DMS114 treated with DMSO at 0.1 percent for 48 hours (cell line): ENCODE results near the gene ENTPD7.
"Not testable (repeated sequence)": the region's sequence is repeated elsewhere in the genome, so short reads cannot be mapped to it uniquely, and the experiment has no call there.

Experiments
- DNase-seq: peaks from one replicate; lab custom pipeline; 2025; ENCODE audit not compliant: unreplicated experiment; lab: John Stamatoyannopoulos, UW

The ENTPD7 gene

DNA sequence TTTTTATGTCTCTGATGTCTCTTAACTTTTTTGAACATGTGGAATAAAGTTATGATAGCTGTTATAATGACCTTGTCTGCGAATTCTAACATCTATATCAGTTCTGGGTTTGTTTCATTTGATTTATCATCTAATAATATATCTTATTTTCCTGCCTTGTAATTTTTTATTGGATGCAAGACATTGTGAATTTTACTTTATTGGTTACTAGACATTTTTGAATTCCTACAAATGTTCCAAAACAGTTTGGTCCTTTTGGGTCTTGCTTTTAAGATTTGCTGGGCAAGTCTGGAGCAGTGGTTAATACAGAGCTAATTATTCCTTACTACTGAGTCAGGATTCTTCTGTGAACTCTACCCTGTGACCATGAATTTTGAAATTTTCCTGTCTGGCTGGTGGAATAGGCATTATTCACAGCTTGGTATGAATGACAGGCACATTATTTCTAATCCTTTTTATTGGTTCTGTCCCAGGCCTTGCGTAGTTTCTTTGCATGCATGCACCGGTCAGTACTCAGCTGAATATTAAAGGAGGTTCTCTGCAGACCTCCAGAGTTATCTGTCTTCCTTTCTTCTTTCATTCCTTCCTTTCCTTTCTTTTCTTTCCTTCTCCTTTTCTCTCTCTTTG, 81.7 kb downstream of the ENTPD7 start:
- no peak for DNase-seq

DNA sequence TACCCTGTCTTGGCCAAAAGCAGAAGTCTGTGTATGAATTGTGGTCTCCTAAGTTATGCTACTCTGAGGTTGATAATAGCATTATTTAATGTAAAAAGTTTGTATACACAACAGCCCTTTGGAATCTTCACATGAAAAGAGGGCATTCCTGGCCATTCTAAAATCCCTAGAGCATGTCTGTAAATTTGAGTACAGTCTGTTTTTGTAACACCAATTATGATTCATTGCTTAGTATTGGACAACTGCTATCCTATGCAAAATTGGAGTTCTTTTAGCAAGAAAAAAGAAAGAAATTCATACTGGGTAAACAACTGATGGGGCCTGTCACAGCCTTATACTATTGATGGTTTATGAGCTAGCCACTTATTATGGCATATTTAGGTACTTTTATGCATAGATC, 82.9 kb downstream of the ENTPD7 start:
- no peak for DNase-seq

DNA sequence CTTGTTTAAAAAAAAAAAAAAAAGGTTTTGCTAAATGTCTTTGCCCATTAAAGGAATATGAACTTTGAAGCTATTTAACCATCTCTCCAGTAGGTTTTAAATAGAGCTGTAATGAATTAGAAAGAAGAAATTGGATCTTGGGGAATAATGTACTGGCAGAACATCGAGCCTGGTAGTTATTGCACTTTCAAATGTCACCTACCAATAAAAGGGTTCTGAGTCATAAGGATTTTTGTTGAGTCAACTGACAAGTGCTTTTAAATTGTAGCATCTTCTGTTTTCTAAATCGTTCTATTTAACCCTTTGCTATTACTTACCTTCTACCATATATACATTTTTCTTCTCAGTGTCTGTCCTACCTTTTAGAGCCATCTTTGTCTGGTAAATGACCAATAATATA, 83.4 kb downstream of the ENTPD7 start:
- no peak for DNase-seq

DNA sequence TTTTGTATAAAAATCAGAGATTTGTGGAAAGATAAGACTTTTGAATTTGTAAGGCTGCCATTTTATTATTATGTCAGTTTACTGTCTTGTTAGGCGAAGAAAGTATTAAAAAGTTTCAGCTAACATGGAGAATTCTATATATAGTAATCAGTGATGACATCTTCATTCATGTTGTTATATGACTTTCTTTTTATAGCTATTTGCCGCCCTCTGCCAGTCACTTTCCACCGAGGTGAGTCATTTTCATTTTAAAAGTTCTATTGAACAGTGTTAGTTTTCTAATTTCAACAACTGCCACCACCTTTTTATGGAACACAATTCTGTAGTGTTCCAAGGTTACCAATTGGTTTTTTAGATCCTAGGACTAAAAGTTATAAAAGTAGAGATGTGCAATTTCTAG, 84.5 kb downstream of the ENTPD7 start:
- no peak for DNase-seq

DNA sequence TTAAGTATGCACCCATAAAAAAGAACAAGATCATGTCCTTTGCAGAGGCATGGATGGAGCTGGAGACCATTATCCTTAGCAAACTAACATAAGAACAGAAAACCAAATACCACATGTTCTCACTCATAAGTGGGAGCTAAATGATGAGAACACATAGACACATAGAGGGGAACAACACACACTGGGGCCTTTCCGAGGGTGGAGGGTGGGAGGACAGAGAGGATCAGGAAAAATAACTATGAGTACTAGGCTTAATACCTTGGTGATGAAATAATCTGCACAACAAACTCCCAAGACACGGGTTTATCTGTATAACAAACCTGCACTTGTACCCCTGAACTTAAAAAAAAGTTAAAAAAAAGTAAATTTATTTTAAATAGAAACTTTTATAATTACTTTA, 86.9 kb downstream of the ENTPD7 start:
- DNase-seq = not testable (repeated sequence)

DNA sequence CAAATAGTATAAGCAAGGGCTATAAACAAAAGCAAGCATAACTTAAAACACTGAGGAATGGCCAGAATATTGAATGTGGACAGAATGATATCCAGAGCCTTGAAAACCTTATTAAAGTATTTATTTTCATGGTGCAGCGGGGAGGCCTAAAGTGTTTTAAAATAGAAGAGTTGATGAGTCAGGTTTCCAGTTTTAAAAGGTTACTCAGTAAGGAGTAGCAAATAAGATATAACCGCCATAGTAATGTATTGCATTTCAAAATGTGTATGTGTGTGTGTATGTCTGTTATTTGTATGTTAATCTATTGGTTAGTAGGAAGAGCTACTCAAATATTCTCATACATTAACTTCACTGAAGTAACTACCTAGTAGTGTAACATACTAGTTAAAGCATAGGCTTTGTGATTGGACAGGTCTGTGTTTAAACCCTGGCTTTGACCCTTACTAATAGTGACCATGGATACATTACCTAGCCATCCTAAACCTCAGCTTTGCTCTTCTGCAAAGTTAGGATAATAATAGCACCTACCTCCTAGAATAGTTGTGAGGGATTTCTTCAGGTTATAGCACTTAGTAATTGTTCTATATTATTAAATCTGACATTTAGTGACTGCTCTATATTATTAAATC, 89.6 kb downstream of the ENTPD7 start:
- no peak for DNase-seq

DNA sequence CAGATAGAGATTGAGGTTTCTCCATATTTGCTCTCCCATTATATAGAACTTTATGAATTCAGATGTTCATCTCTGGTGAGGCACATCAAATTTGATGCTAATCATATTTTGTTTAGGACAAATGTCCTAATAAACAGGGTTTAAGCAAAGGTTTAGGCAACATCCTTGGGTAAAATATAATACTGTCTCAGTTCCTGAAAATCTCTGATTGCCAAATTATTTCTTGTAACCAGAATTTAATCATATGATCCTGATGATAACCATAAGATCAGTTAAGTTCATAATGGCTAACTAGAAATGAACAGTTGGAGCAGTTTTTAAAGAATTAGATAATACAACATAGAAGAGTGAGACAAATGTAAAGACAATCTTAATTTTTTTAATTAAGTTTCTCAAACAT, 91.3 kb downstream of the ENTPD7 start:
- DNase-seq = no peak

DNA sequence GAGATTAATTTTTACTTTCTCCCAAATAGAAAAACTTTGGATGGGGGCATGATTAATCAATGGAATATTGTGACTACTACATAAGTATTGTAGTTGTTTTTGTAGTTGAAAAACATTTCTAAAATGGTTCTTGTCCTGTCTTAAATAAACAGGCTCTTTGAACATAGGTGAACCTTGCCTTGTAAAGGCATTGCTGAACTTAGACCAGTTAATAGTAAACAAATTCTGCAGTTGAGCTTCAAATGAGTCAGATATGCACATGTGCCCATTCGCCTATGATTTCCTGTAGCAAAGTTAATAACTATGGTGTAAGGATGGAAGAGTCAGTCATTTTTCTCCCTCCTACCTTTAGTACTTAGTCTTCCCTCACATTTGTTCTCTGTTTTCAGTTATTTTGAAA, 95.4 kb downstream of the ENTPD7 start:
- no peak for DNase-seq
